Measurements from ENCODE around the gene RNF187.

GRCh38 chr1:228463559-228464455 lies 23.4 kb upstream of the RNF187 start:
- TF ChIP-seq FOS (IDR thresholded peaks at IDR 0.05; ENCODE audit: low read depth, low read length), result no peak
- no peak for TF ChIP-seq MAZ (IDR thresholded peaks at IDR 0.05; ENCODE audit: borderline replicate concordance, low read depth, low read length)
- TF ChIP-seq CTCF (conservative IDR thresholded peaks at IDR 0.05; ENCODE audit: low read depth, low read length), result no peak
- TF ChIP-seq POLR2A (IDR thresholded peaks at IDR 0.05; ENCODE audit: low read depth, low read length), result no peak
